Parathyroid adenoma (tissue), 2 donors: ENCODE measurements around the gene CPT1A.

Source experiments
- H2AFZ ChIP-seq: fragments of 300-600 bp; sonication (generic); one replicate; pipeline ENCODE4 v1.7.0; 2017; ENCODE audit warnings: antibody characterized with exemption, mild to moderate bottlenecking
- H3K27ac ChIP-seq: fragments of 300-600 bp; sonication (generic); one replicate; pipeline ENCODE4 v1.7.0; 2017
- H3K27me3 ChIP-seq: fragments of 300-600 bp; sonication (generic); one replicate; pipeline ENCODE4 v1.7.0; 2017; ENCODE audit warnings: low read length; ENCODE audit not compliant: control insufficient read depth, insufficient read depth
- H3K36me3 ChIP-seq: fragments of 300-600 bp; sonication (generic); one replicate; pipeline ENCODE4 v1.7.0; 2017; ENCODE audit warnings: low read length; ENCODE audit not compliant: control insufficient read depth, insufficient read depth
- H3K4me1 ChIP-seq: fragments of 300-600 bp; sonication (generic); one replicate; pipeline ENCODE4 v1.7.0; 2017; ENCODE audit warnings: control low read depth
- H3K4me2 ChIP-seq: fragments of 300-600 bp; sonication (generic); one replicate; pipeline ENCODE4 v1.7.0; 2017; ENCODE audit warnings: low read length
- H3K4me3 ChIP-seq: fragments of 300-600 bp; sonication (generic); one replicate; pipeline ENCODE4 v1.7.0; 2017; ENCODE audit warnings: low read depth, low read length
- H3K79me2 ChIP-seq: fragments of 300-600 bp; sonication (generic); one replicate; pipeline ENCODE4 v1.7.0; 2017; ENCODE audit warnings: control low read depth
- H3K9ac ChIP-seq: fragments of 300-600 bp; sonication (generic); one replicate; pipeline ENCODE4 v1.7.0; 2017; ENCODE audit warnings: mild to moderate bottlenecking
- H3K9me3 ChIP-seq: fragments of 300-600 bp; sonication (generic); one replicate; pipeline ENCODE4 v1.7.0; 2017; ENCODE audit warnings: low read length; ENCODE audit not compliant: control insufficient read depth
- TF ChIP-seq, protein P1 (sequence below): fragments of 300-600 bp; sonication (generic); IDR thresholded peaks from one replicate; pipeline ENCODE4 v1.7.0; 2017; ENCODE audit warnings: antibody characterized with exemption, mild to moderate bottlenecking
- donor health status: primary hyperparathyroidism.

The CPT1A gene

GRCh38 chr11:68798221-68798813, 43.4 kb downstream of the CPT1A start:
- Histone ChIP-seq H3K27me3 (no peaks in the 10 kb centered on the region), H3K4me1 (no peaks in the 10 kb centered on the region), H3K79me2 (peaks cover 2% of the 10 kb centered on the region), H3K9me3 (no peaks in the 10 kb centered on the region), H3K4me3 (no peak overlapping the region), H3K4me2 (no peak overlapping the region), H3K27ac (no peak overlapping the region), H3K36me3 (no peaks in the 10 kb centered on the region), H3K9ac (no peak overlapping the region), H2AFZ (no peak overlapping the region)
- TF ChIP-seq, protein P1, sequence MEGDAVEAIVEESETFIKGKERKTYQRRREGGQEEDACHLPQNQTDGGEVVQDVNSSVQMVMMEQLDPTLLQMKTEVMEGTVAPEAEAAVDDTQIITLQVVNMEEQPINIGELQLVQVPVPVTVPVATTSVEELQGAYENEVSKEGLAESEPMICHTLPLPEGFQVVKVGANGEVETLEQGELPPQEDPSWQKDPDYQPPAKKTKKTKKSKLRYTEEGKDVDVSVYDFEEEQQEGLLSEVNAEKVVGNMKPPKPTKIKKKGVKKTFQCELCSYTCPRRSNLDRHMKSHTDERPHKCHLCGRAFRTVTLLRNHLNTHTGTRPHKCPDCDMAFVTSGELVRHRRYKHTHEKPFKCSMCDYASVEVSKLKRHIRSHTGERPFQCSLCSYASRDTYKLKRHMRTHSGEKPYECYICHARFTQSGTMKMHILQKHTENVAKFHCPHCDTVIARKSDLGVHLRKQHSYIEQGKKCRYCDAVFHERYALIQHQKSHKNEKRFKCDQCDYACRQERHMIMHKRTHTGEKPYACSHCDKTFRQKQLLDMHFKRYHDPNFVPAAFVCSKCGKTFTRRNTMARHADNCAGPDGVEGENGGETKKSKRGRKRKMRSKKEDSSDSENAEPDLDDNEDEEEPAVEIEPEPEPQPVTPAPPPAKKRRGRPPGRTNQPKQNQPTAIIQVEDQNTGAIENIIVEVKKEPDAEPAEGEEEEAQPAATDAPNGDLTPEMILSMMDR = peak; percentile 32

DNA sequence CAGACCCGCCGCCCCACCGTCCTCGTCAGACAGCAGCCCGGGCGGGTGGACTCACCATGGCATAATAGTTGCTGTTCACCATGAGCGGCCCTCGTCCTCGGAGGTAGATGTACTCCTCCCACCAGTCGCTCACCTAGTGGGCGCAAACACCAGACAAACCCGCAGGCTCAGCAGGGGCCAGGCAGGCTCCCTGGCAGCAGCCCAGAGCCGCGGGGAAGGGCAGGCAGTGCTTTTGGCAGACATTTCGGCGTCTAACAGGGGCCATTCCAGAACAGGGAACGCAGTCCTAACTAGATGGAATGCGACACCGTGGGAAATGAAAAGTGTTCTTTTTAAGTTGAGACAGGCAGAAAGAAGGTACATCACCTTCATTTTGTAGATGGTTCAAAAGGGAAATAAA, 44.9 kb downstream of the CPT1A start:
- Histone ChIP-seq H3K4me3 (no peak overlapping the region), H3K27ac (no peak overlapping the region), H3K27me3 (no peaks in the 10 kb centered on the region), H3K9me3 (no peaks in the 10 kb centered on the region), H3K4me1 (no peaks in the 10 kb centered on the region), H3K4me2 (no peak overlapping the region), H3K79me2 (peaks cover 2% of the 10 kb centered on the region), H3K9ac (no peak overlapping the region), H3K36me3 (no peaks in the 10 kb centered on the region), H2AFZ (no peak overlapping the region)
- TF ChIP-seq, protein P1 = no peak

GRCh38 chr11:68792400-68792966, 49.2 kb downstream of the CPT1A start:
- Histone ChIP-seq H3K27ac (no peak overlapping the region), H3K9me3 (no peaks in the 10 kb centered on the region), H2AFZ (no peak overlapping the region), H3K9ac (no peak overlapping the region), H3K27me3 (no peaks in the 10 kb centered on the region), H3K36me3 (no peaks in the 10 kb centered on the region), H3K79me2 (no peaks in the 10 kb centered on the region), H3K4me3 (no peak overlapping the region), H3K4me1 (no peaks in the 10 kb centered on the region), H3K4me2 (no peak overlapping the region)
- TF ChIP-seq, protein P1 = no peak

DNA sequence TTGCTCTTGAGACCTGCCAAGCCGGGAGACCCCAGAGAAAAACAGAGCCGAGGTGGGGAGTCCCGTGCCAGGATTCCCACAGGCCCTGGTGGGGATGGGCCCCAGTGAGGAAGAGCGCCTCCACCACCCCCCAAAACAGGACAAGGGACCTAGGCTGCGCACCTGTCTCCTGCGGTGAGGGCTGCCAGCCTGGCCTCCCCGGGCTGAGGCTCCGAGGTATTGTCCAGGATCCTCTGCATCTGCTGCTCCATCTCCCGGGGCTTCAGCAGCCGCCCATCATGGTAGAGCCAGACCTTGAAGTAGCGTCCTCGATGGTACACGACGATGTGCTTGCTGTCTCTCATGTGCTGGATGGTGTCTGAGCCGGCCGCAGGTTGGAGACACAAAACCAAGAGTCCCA, 57.1 kb downstream of the CPT1A start:
- H3K9ac ChIP-seq = no peak overlapping the region
- H2AFZ ChIP-seq = no peak overlapping the region
- H3K27me3 ChIP-seq = no peaks in the 10 kb centered on the region
- no peaks in the 10 kb centered on the region for H3K9me3 ChIP-seq
- TF ChIP-seq, protein P1 = no peak
- no peaks in the 10 kb centered on the region for H3K36me3 ChIP-seq
- no peak overlapping the region for H3K4me2 ChIP-seq
- H3K79me2 ChIP-seq = no peaks in the 10 kb centered on the region
- H3K27ac ChIP-seq = no peak overlapping the region
- H3K4me1 ChIP-seq = no peaks in the 10 kb centered on the region
- H3K4me3 ChIP-seq = no peak overlapping the region
